Esophagus mucosa (tissue), 1 donor: ENCODE data around the gene ARL5B. TPM values are rescaled to one million over a fixed set of nuclear protein-coding genes. Genes with fewer than 3 reads are reported as not detected.

Experiments used
- ATAC-seq: fragments of 200-7000 bp; cut with Tn5 transposase; one replicate; pipeline ENCODE4 v1.9.1; 2020
- total RNA-seq: library from RNA; stranded (reverse); gene quantifications from one replicate; pipeline ENCODE4 v1.2.4, GENCODE V29; 2023
- donor health status: DM: yes; HTN: yes; CAD: no.

Gene ARL5B
- total RNA-seq, 1 donor from 2014 or later, result 9.5 TPM

- ATAC-seq, result peak; percentile 97
Measured at GRCh38 chr10:18713077-18713476, 53.8 kb downstream of the ARL5B start.

- ATAC-seq, result no peak
Measured at GRCh38 chr10:18718991-18719390, 59.8 kb downstream of the ARL5B start.

- no peak for ATAC-seq
Measured at GRCh38 chr10:18719811-18720210, 60.6 kb downstream of the ARL5B start.

- no peak for ATAC-seq
Measured at GRCh38 chr10:18721067-18721466, 61.8 kb downstream of the ARL5B start.

GRCh38 chr10:18723801-18724200 is 64.6 kb downstream of the ARL5B start:
- no peak for ATAC-seq

Other genes with a start within 250 kb of the ARL5B start
- gene NSUN6, start 7.8 kb upstream of the ARL5B start, total RNA-seq, result 4.8 TPM